Measurements from ENCODE around the gene P3R3URF.
"Not testable (repeated sequence)": the region's sequence is repeated elsewhere in the genome, so short reads cannot be mapped to it uniquely, and the experiment has no call there.

The P3R3URF gene

GRCh38 chr1:46176211-46176865 lies at the start of gene P3R3URF:
TSS of gene P3R3URF (minus strand) at chr1:46176488. CDS start at chr1:46176471, 17 bp downstream.
- no peak for DNase-seq
- TF ChIP-seq POLR2A (IDR thresholded peaks at IDR 0.05; ENCODE audit: low read length) (no peak), GATA1 (IDR thresholded peaks at IDR 0.05; ENCODE audit: low read depth, low read length) (no peak)

GRCh38 chr1:46224966-46225365 lies 48.7 kb upstream of the P3R3URF start:
- DNase-seq = no peak
- TF ChIP-seq GATA1 (IDR thresholded peaks at IDR 0.05; ENCODE audit: low read depth, low read length) (no peak), POLR2A (IDR thresholded peaks at IDR 0.05; ENCODE audit: low read length) (no peak)

- no peak for TF ChIP-seq POLR2A (IDR thresholded peaks at IDR 0.05; ENCODE audit: low read length)
- no peak for TF ChIP-seq GATA1 (IDR thresholded peaks at IDR 0.05; ENCODE audit: low read depth, low read length)
- peak; percentile 82 to 88 for DNase-seq
Observed at GRCh38 chr1:46223472-46223943, 47.2 kb upstream of the P3R3URF start.

- not testable (repeated sequence) for DNase-seq
Observed at GRCh38 chr1:46223055-46223454, 46.8 kb upstream of the P3R3URF start.

- no peak for DNase-seq
- TF ChIP-seq GATA1 (IDR thresholded peaks at IDR 0.05; ENCODE audit: low read depth, low read length) (no peak), POLR2A (IDR thresholded peaks at IDR 0.05; ENCODE audit: low read length) (no peak)
Observed at GRCh38 chr1:46221749-46222148, 45.5 kb upstream of the P3R3URF start.

- no peak for TF ChIP-seq GATA1 (IDR thresholded peaks at IDR 0.05; ENCODE audit: low read depth, low read length)
- TF ChIP-seq POLR2A (IDR thresholded peaks at IDR 0.05; ENCODE audit: low read length) = no peak
- DNase-seq = no peak
Observed at GRCh38 chr1:46220808-46221207, 44.5 kb upstream of the P3R3URF start.

- DNase-seq = no peak
- TF ChIP-seq POLR2A (IDR thresholded peaks at IDR 0.05; ENCODE audit: low read length) (no peak), GATA1 (IDR thresholded peaks at IDR 0.05; ENCODE audit: low read depth, low read length) (no peak)
Observed at GRCh38 chr1:46219551-46220520, 43.5 kb upstream of the P3R3URF start.

- TF ChIP-seq POLR2A (IDR thresholded peaks at IDR 0.05; ENCODE audit: low read length) = no peak
- DNase-seq = no peak
Observed at GRCh38 chr1:46218443-46218842, 42.2 kb upstream of the P3R3URF start.

- TF ChIP-seq GATA1 (IDR thresholded peaks at IDR 0.05; ENCODE audit: low read depth, low read length) (no peak), POLR2A (IDR thresholded peaks at IDR 0.05; ENCODE audit: low read length) (no peak)
Observed at GRCh38 chr1:46215504-46215903, 39.2 kb upstream of the P3R3URF start.

GRCh38 chr1:46211051-46211450 lies 34.8 kb upstream of the P3R3URF start:
- no peak for DNase-seq
- TF ChIP-seq POLR2A (IDR thresholded peaks at IDR 0.05; ENCODE audit: low read length) = no peak
- TF ChIP-seq GATA1 (IDR thresholded peaks at IDR 0.05; ENCODE audit: low read depth, low read length) = no peak

More at GRCh38 chr1:46215504-46215903, 39.2 kb upstream of the P3R3URF start:
- no peak for DNase-seq

- no peak for TF ChIP-seq GATA1 (IDR thresholded peaks at IDR 0.05; ENCODE audit: low read depth, low read length)
- no peak for DNase-seq
Observed at GRCh38 chr1:46210561-46210960, 34.3 kb upstream of the P3R3URF start.

- TF ChIP-seq POLR2A (IDR thresholded peaks at IDR 0.05; ENCODE audit: low read length) = no peak
- no peak for TF ChIP-seq GATA1 (IDR thresholded peaks at IDR 0.05; ENCODE audit: low read depth, low read length)
- no peak for DNase-seq
Observed at GRCh38 chr1:46206399-46206798, 30.1 kb upstream of the P3R3URF start.

- TF ChIP-seq GATA1 (IDR thresholded peaks at IDR 0.05; ENCODE audit: low read depth, low read length) = no peak
- no peak for TF ChIP-seq POLR2A (IDR thresholded peaks at IDR 0.05; ENCODE audit: low read length)
- no peak for DNase-seq
Observed at GRCh38 chr1:46205791-46206190, 29.5 kb upstream of the P3R3URF start.

- TF ChIP-seq POLR2A (IDR thresholded peaks at IDR 0.05; ENCODE audit: low read length) (no peak), GATA1 (IDR thresholded peaks at IDR 0.05; ENCODE audit: low read depth, low read length) (no peak)
Observed at GRCh38 chr1:46205141-46205540, 28.9 kb upstream of the P3R3URF start.

GRCh38 chr1:46204406-46204742 lies 28.1 kb upstream of the P3R3URF start:
- DNase-seq = no peak
- TF ChIP-seq GATA1 (IDR thresholded peaks at IDR 0.05; ENCODE audit: low read depth, low read length) (no peak), POLR2A (IDR thresholded peaks at IDR 0.05; ENCODE audit: low read length) (no peak)

More at GRCh38 chr1:46205141-46205540, 28.9 kb upstream of the P3R3URF start:
- DNase-seq = no peak

All from erythroblast (primary cell).